K562 (cell line): ENCODE data around the gene WDR44. TPM values are rescaled to one million over a fixed set of nuclear protein-coding genes. Genes with fewer than 3 reads are reported as not detected.

ENCODE experiments used
- ATAC-seq: fragments of 200-7000 bp; cut with Tn5 transposase; 3 replicates; pipeline ENCODE4 v1.9.1; 2020; ENCODE audit warnings: moderate library complexity
- BruUV-seq: library from RNA; stranded (reverse); fragments of 400-500 nt; replicated peaks from 2 replicates; lab custom pipeline; 2021; lab: Mats Ljungman, UMichigan
- CTCF ChIA-PET: fragments of 300-600 bp; formaldehyde crosslinking; extraction: SDS; loops from one replicate; lab custom pipeline; 2021; ENCODE audit warnings: low intra/inter-chr PET ratio; lab: Yijun Ruan, JAX
- POLR2A ChIA-PET: fragments of 300-600, 350-650 bp; sonication (Branson Sonifier 250); formaldehyde crosslinking; extraction: SDS; loops from one replicate; lab custom pipeline; 2021; ENCODE audit warnings: antibody characterized with exemption, inconsistent platforms; lab: Yijun Ruan, JAX
- DNase-seq, 4 experiments: peaks; one replicate each; pipeline versions ENCODE4 v3.0.0 to v3.0.0-alpha.2; 2011 to 2018; ENCODE audit warnings: low spot score in 3 of 4, mixed read lengths in 3 of 4; ENCODE audit errors: extremely low read depth in 1 of 4
- FAIRE-seq: peaks from 2 replicates; lab custom pipeline; 2011; peaks lifted over from hg19 to GRCh38; lab: Jason Lieb, UNC
- H2AFZ ChIP-seq: 2 replicates; pipeline ENCODE4 v1.6.0; 2011; ENCODE audit warnings: low read depth, low read length, control low read depth, inconsistent platforms
- H3K27ac ChIP-seq: fragments of 200-600 bp; 3 replicates; pipeline ENCODE4 v1.8.0; 2011; ENCODE audit warnings: low read depth, mild to moderate bottlenecking, control low read depth, inconsistent platforms, low read length, moderate library complexity, mixed read lengths; ENCODE audit errors: extremely low read depth
- H3K27me3 ChIP-seq, 2 experiments: fragments of 300-600 bp in 1 of 2; 2 replicates in 1 of 2; 3 replicates in 1 of 2; pipeline versions ENCODE4 v1.6.0 to v1.8.0; 2011; ENCODE audit warnings: inconsistent platforms in 2 of 2, low read length in 2 of 2, mild to moderate bottlenecking in 1 of 2, mixed read lengths in 1 of 2, moderate library complexity in 1 of 2; ENCODE audit not compliant: control insufficient read depth in 2 of 2, insufficient read depth in 2 of 2
- H3K36me3 ChIP-seq: fragments of 300-600 bp; 3 replicates; pipeline ENCODE4 v1.8.0; 2011; ENCODE audit warnings: mild to moderate bottlenecking, low read length, inconsistent platforms; ENCODE audit not compliant: control insufficient read depth, insufficient read depth
- H3K4me1 ChIP-seq, 2 experiments: fragments of 200-600 bp in 1 of 2; replicated peaks in 1 of 2; 2 replicates in 1 of 2; 3 replicates in 1 of 2; pipeline versions ENCODE4 v1.5.1 to v1.8.0; 2011; ENCODE audit warnings: inconsistent platforms in 2 of 2, low read length in 2 of 2, mild to moderate bottlenecking in 1 of 2, mixed read lengths in 1 of 2, moderate library complexity in 1 of 2; ENCODE audit not compliant: control insufficient read depth in 2 of 2, insufficient read depth in 2 of 2
- H3K4me2 ChIP-seq: 2 replicates; pipeline ENCODE4 v1.6.1; 2011; ENCODE audit warnings: low read length, control low read depth, inconsistent platforms, mixed read lengths; ENCODE audit not compliant: insufficient read depth
- H3K4me3 ChIP-seq: fragments of 200-600 bp; sonication (generic), shearing (Covaris generic); 2 replicates; pipeline ENCODE4 v1.5.1; 2016; ENCODE audit warnings: control low read depth, inconsistent platforms
- H3K79me2 ChIP-seq: fragments of 200-600 bp; 3 replicates; pipeline ENCODE4 v1.8.0; 2011; ENCODE audit warnings: low read length, inconsistent platforms; ENCODE audit not compliant: control insufficient read depth, insufficient read depth
- H3K9ac ChIP-seq, 2 experiments: 2 replicates each; pipeline versions ENCODE4 v1.6.0 to v1.6.1; 2011; ENCODE audit warnings: low read depth in 2 of 2, low read length in 2 of 2, control low read depth in 1 of 2, inconsistent platforms in 1 of 2, mild to moderate bottlenecking in 1 of 2, mixed read lengths in 1 of 2; ENCODE audit not compliant: insufficient read depth in 1 of 2
- H3K9me1 ChIP-seq: one replicate; pipeline ENCODE4 v1.6.0; 2011; ENCODE audit warnings: inconsistent platforms, mild to moderate bottlenecking, low read length, moderate library complexity; ENCODE audit not compliant: control insufficient read depth, insufficient read depth
- H3K9me3 ChIP-seq: replicated peaks from 2 replicates; pipeline ENCODE4 v1.5.1; 2011; ENCODE audit warnings: low read depth, low read length, inconsistent platforms; ENCODE audit not compliant: control insufficient read depth, insufficient read depth
- H4K20me1 ChIP-seq: replicated peaks from 2 replicates; pipeline ENCODE4 v1.6.1; 2011; ENCODE audit warnings: low read length, inconsistent platforms, mixed read lengths; ENCODE audit not compliant: control insufficient read depth, insufficient read depth
- SAFB2 ChIP-seq: fragments of 200-400 bp; formaldehyde crosslinking; IDR thresholded peaks from 2 replicates; pipeline ENCODE4 v1.6.1; 2018; ENCODE audit warnings: borderline replicate concordance, low read length, low read depth, moderate library complexity; ENCODE audit not compliant: severe bottlenecking
- WGBS: fragments of 100-300 bp; shearing (Covaris generic); methylation state at CpG from one replicate; pipeline ENCODE4 v1.1.6; 2016; ENCODE audit warnings: low coverage, mixed read lengths; ENCODE audit not compliant: insufficient coverage; ENCODE audit errors: missing lambda C conversion rate; 5-methylcytosine and 5-hydroxymethylcytosine counted together
- in situ Hi-C: fragments of 300-500 bp; cut with MboI; formaldehyde crosslinking; loops from 4 replicates; pipeline ENCODE4 v1.15.0; 2018; ENCODE audit warnings: inconsistent platforms, mixed read lengths
- intact Hi-C: fragments of 100-400 bp; cut with micrococcal nuclease; formaldehyde crosslinking; loops from 2 replicates; pipeline ENCODE4 v1.14.2; 2022
- polyA plus RNA-seq, 8 experiments: library from polyadenylated mRNA; depleted of rRNA in 4 of 8; stranded (reverse) in 5 of 8; unstranded in 3 of 8; fragments of >200 nt; fragmentation: Nextera tagmentation in 2 of 8; fragmentation: Illumina TruSeq in 1 of 8; extraction: Ambion mirVana in 2 of 8; extraction: Trizol in 1 of 8; gene quantifications; 2 replicates each; pipeline versions ENCODE4 v1.2.1 to v1.2.3, GENCODE V29; 2011 to 2014; ENCODE audit warnings: inconsistent platforms in 1 of 8, missing spikeins in 1 of 8
- total RNA-seq, 7 experiments: library from RNA; depleted of rRNA in 6 of 7; stranded (reverse); fragments of >200 nt in 6 of 7; fragmentation: Illumina TruSeq in 2 of 7; extraction: Trizol in 2 of 7; gene quantifications; 2 replicates each; pipeline versions ENCODE4 v1.2.1 to v1.2.3, GENCODE V29; 2011 to 2021; ENCODE audit warnings: low replicate concordance in 1 of 7
- TF ChIP-seq, protein P1 (sequence below): fragments of 150-350 bp; IDR thresholded peaks from 2 replicates; pipeline ENCODE4 v1.6.1; 2014; ENCODE audit warnings: low read depth, mild to moderate bottlenecking, low read length, borderline replicate concordance
- TF ChIP-seq, protein P2 (sequence below): sonication (generic); IDR thresholded peaks from 2 replicates; pipeline ENCODE4 v1.6.1; 2016
- TF ChIP-seq, protein P3 (sequence below): fragments of 250-450 bp; sonication (Bioruptor Pico); IDR thresholded peaks from 2 replicates; pipeline ENCODE4 v1.8.0; 2021; ENCODE audit warnings: moderate library complexity, mild to moderate bottlenecking, inconsistent platforms
- TF ChIP-seq, protein P4 (sequence below): fragments of 450-650 bp; IDR thresholded peaks from 2 replicates; pipeline ENCODE4 v1.6.1; 2016; ENCODE audit warnings: low read depth, mild to moderate bottlenecking, moderate library complexity
- TF ChIP-seq, protein P5 (sequence below): fragments of 450-650 bp; IDR thresholded peaks from 2 replicates; pipeline ENCODE4 v1.6.1; 2018; ENCODE audit not compliant: partially characterized antibody
- TF ChIP-seq, protein P6 (sequence below): sonication (generic); formaldehyde crosslinking; IDR thresholded peaks from 2 replicates; pipeline ENCODE4 v1.8.1; 2023; ENCODE audit warnings: mild to moderate bottlenecking, missing genetic modification reagents

The WDR44 gene
- total and polyA plus RNA-seq, 9 of the 15 experiments (the other 6 are each of a cell fraction or from before 2014, with no cell fraction given), result 5.6 to 20.0 (median 14.6) TPM

DNA sequence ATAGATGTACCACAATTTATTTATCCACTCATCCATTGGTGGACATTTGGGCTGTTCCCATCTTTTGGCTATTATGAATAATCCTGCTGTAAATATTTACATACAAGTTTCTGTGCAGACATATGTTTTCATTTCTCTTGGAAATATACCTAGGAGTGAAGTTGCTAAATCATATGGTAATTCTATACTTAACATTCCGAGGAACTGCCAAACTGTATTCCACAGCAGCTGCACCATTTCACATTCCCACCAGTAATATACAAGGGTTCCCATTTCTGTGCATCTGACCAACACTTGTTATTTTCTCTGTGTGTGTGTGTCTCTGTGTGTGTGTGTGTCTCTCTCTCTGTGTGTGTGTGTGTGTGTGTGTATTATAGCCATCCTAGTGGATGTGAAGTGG is 134.3 kb downstream of the WDR44 start:
- DNase-seq (no peak), ATAC-seq (no peak), FAIRE-seq (no peak)
- Histone ChIP-seq H2AFZ (no peak overlapping the region), H3K27ac (no peak overlapping the region), H3K27me3 (no peaks in the 10 kb centered on the region), H3K4me3 (no peak overlapping the region), H3K9me3 (no peaks in the 10 kb centered on the region), H3K9ac (no peak overlapping the region), H3K9me1 (no peaks in the 10 kb centered on the region), H3K79me2 (no peaks in the 10 kb centered on the region), H3K36me3 (no peaks in the 10 kb centered on the region), H3K4me2 (no peak overlapping the region), H4K20me1 (no peaks in the 10 kb centered on the region), H3K4me1 (no peaks in the 10 kb centered on the region; a peak in 1 of 5 replicates)
- CTCF ChIA-PET, result no interaction called here
- no TSS peak for BruUV-seq
- in situ Hi-C loops, result no loop called here
- 50% methylated on average over 1 of the region's 1 CpG for WGBS
- POLR2A ChIA-PET, result no interaction called here
- intact Hi-C loops, result no loop called here
- TF ChIP-seq, protein P1, sequence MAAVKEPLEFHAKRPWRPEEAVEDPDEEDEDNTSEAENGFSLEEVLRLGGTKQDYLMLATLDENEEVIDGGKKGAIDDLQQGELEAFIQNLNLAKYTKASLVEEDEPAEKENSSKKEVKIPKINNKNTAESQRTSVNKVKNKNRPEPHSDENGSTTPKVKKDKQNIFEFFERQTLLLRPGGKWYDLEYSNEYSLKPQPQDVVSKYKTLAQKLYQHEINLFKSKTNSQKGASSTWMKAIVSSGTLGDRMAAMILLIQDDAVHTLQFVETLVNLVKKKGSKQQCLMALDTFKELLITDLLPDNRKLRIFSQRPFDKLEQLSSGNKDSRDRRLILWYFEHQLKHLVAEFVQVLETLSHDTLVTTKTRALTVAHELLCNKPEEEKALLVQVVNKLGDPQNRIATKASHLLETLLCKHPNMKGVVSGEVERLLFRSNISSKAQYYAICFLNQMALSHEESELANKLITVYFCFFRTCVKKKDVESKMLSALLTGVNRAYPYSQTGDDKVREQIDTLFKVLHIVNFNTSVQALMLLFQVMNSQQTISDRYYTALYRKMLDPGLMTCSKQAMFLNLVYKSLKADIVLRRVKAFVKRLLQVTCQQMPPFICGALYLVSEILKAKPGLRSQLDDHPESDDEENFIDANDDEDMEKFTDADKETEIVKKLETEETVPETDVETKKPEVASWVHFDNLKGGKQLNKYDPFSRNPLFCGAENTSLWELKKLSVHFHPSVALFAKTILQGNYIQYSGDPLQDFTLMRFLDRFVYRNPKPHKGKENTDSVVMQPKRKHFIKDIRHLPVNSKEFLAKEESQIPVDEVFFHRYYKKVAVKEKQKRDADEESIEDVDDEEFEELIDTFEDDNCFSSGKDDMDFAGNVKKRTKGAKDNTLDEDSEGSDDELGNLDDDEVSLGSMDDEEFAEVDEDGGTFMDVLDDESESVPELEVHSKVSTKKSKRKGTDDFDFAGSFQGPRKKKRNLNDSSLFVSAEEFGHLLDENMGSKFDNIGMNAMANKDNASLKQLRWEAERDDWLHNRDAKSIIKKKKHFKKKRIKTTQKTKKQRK, result no peak
- TF ChIP-seq, protein P2, sequence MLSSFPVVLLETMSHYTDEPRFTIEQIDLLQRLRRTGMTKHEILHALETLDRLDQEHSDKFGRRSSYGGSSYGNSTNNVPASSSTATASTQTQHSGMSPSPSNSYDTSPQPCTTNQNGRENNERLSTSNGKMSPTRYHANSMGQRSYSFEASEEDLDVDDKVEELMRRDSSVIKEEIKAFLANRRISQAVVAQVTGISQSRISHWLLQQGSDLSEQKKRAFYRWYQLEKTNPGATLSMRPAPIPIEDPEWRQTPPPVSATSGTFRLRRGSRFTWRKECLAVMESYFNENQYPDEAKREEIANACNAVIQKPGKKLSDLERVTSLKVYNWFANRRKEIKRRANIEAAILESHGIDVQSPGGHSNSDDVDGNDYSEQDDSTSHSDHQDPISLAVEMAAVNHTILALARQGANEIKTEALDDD, result no peak
- TF ChIP-seq, protein P3, sequence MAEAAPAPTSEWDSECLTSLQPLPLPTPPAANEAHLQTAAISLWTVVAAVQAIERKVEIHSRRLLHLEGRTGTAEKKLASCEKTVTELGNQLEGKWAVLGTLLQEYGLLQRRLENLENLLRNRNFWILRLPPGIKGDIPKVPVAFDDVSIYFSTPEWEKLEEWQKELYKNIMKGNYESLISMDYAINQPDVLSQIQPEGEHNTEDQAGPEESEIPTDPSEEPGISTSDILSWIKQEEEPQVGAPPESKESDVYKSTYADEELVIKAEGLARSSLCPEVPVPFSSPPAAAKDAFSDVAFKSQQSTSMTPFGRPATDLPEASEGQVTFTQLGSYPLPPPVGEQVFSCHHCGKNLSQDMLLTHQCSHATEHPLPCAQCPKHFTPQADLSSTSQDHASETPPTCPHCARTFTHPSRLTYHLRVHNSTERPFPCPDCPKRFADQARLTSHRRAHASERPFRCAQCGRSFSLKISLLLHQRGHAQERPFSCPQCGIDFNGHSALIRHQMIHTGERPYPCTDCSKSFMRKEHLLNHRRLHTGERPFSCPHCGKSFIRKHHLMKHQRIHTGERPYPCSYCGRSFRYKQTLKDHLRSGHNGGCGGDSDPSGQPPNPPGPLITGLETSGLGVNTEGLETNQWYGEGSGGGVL (CRISPR knock-in tag), result no peak
- TF ChIP-seq, protein P4, sequence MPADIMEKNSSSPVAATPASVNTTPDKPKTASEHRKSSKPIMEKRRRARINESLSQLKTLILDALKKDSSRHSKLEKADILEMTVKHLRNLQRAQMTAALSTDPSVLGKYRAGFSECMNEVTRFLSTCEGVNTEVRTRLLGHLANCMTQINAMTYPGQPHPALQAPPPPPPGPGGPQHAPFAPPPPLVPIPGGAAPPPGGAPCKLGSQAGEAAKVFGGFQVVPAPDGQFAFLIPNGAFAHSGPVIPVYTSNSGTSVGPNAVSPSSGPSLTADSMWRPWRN, result no peak
- TF ChIP-seq, protein P5, sequence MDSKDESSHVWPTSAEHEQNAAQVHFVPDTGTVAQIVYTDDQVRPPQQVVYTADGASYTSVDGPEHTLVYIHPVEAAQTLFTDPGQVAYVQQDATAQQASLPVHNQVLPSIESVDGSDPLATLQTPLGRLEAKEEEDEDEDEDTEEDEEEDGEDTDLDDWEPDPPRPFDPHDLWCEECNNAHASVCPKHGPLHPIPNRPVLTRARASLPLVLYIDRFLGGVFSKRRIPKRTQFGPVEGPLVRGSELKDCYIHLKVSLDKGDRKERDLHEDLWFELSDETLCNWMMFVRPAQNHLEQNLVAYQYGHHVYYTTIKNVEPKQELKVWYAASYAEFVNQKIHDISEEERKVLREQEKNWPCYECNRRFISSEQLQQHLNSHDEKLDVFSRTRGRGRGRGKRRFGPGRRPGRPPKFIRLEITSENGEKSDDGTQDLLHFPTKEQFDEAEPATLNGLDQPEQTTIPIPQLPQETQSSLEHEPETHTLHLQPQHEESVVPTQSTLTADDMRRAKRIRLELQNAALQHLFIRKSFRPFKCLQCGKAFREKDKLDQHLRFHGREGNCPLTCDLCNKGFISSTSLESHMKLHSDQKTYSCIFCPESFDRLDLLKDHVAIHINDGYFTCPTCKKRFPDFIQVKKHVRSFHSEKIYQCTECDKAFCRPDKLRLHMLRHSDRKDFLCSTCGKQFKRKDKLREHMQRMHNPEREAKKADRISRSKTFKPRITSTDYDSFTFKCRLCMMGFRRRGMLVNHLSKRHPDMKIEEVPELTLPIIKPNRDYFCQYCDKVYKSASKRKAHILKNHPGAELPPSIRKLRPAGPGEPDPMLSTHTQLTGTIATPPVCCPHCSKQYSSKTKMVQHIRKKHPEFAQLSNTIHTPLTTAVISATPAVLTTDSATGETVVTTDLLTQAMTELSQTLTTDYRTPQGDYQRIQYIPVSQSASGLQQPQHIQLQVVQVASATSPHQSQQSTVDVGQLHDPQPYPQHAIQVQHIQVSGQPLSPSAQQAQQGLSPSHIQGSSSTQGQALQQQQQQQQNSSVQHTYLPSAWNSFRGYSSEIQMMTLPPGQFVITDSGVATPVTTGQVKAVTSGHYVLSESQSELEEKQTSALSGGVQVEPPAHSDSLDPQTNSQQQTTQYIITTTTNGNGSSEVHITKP, result no peak
- no peak for TF ChIP-seq SAFB2
- TF ChIP-seq, protein P6, sequence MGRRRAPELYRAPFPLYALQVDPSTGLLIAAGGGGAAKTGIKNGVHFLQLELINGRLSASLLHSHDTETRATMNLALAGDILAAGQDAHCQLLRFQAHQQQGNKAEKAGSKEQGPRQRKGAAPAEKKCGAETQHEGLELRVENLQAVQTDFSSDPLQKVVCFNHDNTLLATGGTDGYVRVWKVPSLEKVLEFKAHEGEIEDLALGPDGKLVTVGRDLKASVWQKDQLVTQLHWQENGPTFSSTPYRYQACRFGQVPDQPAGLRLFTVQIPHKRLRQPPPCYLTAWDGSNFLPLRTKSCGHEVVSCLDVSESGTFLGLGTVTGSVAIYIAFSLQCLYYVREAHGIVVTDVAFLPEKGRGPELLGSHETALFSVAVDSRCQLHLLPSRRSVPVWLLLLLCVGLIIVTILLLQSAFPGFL (CRISPR knock-in tag), result no peak
